NAMALWA (cell line): ENCODE results near the gene COL1A2.

ENCODE experiments used
- DNase-seq: peaks from one replicate; pipeline ENCODE4 v3.0.0-alpha.2; 2015; ENCODE audit warnings: low spot score

COL1A2 gene

DNA sequence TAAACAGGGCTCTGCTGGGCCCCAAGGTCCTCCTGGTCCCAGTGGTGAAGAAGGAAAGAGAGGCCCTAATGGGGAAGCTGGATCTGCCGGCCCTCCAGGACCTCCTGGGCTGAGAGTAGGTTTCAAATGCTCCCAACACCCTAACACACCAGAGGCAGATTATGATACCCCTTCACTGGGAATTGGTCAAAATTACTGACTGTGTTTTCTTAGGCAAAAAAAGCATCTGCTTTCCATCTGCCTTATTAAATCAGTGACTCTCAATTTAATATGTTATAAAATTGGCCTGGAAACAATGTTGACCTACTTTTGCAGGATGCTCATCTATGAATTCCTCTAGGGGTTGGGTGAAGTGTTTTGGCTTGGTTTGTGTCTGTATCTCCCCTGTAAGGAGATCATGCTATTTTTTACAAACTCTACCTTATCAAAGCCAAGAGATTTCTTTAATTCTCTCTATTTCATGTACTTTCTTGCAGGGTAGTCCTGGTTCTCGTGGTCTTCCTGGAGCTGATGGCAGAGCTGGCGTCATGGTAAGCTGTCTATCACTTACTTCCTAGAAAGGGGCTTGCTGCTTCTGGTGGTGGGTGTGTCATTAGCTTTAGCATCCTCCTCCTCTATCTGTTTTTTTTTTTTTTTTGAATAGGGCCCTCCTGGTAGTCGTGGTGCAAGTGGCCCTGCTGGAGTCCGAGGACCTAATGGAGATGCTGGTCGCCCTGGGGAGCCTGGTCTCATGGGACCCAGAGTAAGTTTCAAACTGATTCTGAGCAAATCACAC lies 15.9 kb downstream of the COL1A2 start:
- DNase-seq, result no peak

DNA sequence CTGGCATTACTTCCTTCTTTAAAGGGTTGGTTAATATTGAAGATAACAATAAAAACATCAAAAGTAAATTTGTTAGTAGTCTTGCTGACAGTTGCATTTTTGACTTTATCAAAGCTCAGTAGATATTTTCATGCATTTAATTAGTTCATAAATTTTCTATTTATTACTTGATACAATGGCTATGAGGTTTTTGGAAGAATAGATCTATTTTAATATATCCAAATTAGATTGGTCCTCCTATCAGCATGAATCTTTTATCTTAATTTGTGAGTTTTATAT lies 16.4 kb downstream of the COL1A2 start:
- DNase-seq, result no peak

DNA sequence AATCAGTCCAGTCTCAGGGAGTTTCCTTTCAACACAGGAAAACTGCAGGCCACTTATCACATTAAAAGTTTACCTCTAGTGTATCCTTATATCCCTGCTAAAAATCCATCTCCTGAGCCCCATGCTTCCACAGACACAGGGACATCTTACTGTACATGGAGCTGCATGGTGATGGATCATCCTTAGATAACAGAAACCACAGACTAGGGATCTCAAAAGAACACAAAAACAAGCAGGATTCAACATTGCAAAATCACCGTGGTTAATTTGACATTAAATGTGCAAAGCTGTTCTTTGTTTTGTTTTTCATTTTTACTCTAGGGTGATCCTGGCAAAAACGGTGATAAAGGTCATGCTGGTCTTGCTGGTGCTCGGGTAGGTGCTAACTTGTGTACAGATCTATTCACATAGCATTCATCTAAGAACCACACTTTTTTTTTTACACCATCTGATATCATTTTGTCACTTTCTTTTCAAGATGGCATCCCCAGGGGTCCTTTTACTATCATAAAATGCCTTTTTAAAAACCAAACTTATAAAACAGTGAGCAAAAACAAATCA lies 18.1 kb downstream of the COL1A2 start:
- no peak for DNase-seq

DNA sequence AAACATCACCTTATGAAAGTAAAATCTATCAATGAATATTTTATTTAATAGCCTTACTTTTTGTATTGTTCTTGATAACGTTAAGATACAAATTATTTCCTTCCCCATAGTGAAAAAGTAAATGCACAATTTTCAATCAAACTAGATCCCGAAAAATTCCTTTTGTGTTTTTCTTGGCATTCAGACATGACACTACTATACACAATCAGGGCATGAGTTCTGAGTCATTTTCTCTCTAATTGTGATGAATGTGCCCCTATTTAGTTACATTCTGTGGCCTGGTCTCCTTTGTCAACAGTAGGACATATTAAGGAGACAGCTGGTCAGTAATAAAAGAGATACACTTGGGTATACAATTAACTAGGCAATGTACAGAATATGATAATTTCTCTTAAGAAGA lies 19.8 kb downstream of the COL1A2 start:
- DNase-seq, result no peak

DNA sequence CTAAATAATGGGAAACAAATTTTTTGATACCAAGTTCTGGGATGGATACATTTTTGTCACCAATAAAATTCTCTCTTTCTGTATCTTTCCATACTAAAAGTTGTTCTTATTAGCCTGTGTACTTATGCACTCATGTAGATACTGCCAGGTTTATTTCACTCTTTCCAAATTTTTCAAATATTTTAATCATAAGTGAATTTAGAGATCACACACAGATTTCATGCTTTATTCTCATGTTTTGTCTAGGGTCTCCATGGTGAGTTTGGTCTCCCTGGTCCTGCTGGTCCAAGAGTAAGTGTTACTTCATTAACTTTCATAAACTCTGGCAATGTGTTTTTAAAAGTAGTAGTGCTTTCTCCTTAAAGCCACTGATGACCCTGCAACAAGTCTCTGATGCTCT lies 20.3 kb downstream of the COL1A2 start:
- no peak for DNase-seq

DNA sequence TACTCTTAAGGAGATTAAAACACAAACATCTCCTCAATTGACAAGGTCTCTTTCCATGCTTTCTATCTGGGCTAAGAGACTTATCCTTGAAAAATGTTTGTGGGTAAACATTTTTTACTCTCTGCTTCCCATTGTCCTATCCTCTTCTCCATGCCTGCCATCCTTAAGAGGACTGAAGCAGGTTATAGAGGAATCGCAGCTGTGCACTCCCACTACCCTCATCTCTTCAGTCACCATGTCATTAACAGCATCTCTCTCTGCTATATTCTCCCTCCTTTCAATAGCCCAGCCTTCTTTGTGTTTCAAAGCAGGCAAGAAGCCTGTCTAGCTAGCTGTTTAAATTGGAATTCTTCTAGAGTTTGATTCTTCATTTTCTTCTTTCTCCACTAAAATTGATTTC lies 22.6 kb downstream of the COL1A2 start:
- DNase-seq, result no peak

DNA sequence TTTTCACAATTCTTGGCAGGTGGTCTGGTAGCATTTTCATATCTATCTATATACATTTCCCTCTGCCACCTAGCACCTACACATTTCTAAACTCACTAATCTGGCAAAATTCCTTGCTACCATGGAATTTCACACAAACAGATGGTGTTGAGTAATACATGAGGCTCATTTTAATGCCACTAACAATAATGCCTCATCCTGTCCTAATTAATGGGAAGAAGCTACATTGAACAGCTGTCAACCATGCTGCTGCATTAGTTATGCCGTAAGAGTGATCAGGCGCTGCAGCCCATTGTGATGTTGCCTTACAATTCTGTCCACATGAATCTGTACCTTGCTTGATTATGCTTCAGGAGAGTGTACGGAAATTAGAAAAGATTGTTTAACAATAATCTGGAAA lies 23.2 kb downstream of the COL1A2 start:
- no peak for DNase-seq

DNA sequence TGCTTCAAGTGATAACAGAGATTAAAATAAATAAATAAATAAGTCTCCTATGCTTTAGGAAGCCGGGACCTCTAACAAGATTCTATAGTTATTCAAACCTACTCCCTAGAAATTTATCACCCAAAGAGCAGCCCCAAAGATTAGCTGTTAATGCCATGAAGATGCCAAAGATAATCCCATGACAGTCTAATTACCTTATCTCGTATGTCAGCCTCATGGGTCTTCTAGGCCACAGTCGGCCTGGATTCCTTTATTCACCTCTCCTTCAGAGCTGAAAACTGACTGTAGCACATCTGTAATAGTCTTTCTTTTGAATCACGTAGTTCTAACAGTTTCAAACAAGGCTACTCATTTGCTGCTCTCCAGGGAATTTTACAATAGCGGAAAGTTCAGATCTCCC lies 24.2 kb downstream of the COL1A2 start:
- DNase-seq, result no peak

DNA sequence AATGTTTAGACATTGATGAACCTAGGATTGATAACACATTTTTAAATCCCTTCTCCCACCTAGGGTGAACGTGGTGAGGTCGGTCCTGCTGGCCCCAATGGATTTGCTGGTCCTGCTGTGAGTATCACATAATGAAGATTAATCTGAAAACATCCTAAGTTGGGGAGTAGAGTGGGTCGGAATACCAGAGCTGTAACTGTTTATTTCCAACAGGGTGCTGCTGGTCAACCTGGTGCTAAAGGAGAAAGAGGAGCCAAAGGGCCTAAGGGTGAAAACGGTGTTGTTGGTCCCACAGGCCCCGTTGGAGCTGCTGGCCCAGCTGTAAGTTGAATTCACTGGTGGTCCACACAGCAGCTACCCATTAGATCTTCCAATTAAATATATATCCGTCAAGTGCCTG lies 25.6 kb downstream of the COL1A2 start:
- DNase-seq, result no peak

DNA sequence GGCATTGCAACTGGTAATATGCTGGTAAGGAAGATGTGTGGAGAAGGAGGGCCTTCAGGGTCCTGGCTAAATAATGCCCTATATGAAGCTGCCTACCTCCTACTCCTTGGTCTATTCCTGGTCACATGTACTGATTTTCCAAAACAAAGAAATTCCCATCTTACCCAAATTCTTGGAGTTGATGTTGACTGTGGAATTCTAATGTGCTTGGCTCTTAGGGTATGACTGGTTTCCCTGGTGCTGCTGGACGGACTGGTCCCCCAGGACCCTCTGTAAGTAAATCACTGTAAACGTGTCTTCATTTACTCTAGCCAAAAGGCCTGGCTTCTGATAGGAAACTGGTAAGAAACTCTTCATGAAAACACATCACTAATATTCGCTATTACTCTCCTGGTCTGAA lies 27.0 kb downstream of the COL1A2 start:
- no peak for DNase-seq

DNA sequence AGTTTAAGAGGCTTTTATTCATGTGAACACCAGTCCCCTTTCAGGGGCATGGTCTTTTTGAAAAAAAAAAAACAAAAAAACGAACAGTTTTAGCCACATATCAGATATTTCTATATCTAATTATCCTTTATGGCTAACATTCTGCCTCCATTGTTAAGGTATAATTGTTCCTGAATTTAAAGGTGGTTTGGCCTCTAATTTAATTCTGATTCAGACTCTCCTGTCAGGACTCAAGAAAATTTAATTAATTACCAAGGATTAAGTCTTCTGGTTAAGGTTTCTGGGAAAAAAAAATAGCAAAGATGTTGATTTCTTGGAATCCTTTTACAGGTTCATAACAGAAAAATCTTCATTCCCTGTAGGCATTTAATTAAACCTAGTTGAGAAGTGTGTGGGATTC lies 27.4 kb downstream of the COL1A2 start:
- no peak for DNase-seq

DNA sequence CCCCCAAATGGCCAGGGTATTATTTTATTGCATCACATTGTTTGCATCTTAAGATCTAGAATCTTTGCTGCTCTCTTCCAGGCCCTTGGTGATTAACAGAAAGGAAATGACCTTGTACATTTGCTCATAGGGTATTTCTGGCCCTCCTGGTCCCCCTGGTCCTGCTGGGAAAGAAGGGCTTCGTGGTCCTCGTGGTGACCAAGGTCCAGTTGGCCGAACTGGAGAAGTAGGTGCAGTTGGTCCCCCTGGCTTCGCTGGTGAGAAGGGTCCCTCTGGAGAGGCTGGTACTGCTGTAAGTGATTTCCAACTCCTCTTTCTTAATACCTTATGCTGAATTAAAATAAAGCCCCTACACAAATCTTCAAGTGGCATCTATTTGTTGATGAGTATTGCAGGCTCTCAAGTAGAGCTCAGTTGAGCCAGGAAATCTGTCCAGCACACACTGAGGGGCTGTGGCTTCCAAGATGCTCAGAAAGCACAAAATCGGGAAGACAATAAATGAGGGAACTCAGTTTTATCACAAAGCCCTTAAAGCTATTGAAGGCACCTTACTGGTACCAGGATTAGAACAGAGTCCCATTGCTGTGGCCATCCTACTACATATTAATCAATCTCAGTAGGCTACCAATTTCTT lies 28.2 kb downstream of the COL1A2 start:
- no peak for DNase-seq

DNA sequence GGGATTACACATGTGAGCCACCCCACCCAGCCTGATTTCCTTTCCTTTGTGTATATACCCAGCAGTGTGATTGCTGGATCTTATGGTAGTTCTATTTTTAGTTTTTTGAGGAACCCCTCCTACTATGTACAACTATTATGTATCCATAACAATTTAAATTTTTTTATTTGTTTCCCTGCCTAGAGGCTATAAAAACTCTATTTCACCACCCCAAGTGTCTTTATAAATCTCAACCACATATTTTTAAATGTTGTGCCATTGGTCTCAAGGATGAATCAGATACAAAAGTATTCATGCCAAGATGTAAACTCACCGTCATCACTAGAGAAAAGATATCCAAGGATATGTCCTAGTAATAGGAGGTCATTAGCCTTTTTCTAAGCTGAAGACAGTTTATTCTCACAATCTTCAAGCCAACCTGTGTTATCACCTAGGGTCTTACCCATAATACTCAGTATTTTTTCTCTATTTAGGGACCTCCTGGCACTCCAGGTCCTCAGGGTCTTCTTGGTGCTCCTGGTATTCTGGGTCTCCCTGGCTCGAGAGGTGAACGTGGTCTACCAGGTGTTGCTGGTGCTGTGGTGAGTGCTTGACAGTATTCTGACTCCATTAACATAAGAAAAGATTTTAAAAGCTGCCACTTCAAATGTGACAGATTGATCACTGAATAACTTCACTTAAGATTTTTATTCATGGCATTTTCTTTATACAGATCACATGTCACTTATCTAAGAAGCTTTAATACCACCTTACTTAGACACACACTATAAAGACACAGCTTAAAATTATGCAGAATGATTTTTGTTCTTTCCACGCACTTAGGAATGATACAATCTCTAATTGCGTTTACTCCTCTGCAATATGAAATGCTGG lies 29.4 kb downstream of the COL1A2 start:
- no peak for DNase-seq

DNA sequence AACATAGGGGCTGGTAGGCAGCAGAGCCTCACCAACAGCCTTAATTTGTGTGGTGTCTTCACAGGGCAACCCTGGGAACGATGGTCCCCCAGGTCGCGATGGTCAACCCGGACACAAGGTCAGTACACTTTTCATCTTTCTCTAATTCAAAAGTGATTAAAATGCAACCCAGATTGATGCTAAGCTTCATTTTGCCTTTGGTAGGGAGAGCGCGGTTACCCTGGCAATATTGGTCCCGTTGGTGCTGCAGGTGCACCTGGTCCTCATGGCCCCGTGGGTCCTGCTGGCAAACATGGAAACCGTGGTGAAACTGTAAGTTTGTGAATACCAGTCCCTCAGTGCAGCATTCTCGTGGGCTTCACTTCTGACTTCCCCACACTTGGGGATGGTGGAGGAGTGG lies 30.9 kb downstream of the COL1A2 start:
- DNase-seq, result no peak

DNA sequence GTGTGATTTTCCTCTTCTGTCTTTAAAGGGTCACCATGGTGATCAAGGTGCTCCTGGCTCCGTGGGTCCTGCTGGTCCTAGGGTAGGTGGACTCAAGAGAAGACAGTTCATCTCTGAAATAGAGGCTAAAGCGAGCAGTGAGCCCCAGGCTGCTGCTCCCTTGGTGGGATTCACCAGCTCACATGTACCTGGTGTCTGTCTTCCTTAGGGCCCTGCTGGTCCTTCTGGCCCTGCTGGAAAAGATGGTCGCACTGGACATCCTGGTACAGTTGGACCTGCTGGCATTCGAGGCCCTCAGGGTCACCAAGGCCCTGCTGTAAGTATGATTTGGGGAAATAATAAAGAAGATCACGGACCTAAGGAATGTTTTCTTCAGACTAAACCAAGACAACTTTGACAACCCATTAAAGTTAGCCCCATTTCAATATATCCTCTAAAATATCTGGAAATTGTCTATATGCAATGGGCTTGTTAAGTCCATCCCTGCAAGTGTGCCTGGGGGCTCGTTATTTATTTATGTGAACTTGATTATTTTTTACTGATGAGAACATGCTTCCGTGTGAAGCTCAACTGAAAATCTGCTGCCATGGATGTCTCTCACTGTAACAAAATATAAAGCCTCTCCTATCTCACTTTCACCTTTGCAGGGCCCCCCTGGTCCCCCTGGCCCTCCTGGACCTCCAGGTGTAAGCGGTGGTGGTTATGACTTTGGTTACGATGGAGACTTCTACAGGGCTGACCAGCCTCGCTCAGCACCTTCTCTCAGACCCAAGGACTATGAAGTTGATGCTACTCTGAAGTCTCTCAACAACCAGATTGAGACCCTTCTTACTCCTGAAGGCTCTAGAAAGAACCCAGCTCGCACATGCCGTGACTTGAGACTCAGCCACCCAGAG lies 32.5 kb downstream of the COL1A2 start:
- DNase-seq, result no peak

DNA sequence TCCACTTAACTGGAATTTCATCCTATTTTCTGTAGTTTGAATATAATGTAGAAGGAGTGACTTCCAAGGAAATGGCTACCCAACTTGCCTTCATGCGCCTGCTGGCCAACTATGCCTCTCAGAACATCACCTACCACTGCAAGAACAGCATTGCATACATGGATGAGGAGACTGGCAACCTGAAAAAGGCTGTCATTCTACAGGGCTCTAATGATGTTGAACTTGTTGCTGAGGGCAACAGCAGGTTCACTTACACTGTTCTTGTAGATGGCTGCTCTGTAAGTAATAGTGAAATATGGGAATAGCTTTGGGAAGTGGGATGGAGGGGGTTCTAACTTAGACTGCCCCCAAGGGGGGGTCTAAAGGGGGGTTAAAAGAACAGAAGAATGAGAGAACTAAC lies 34.5 kb downstream of the COL1A2 start:
- no peak for DNase-seq

DNA sequence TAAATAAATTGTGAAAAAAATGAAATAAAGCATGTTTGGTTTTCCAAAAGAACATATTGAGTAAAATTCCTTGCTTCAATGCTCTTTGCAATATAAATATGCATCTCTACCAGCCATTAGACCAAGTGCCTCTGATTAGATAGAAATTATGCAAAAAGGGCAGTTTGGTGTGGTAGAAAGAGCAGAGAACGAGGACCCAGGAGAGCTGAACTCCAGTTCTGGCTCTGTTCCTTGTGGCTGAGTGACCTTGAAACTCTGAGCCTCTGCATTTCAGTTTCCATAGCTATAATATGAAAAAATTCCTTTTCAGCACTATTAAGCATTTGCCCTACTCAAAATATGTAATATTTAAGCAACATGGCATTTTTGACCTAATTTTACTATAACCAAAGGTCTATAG lies 36.5 kb downstream of the COL1A2 start:
- DNase-seq, result no peak

DNA sequence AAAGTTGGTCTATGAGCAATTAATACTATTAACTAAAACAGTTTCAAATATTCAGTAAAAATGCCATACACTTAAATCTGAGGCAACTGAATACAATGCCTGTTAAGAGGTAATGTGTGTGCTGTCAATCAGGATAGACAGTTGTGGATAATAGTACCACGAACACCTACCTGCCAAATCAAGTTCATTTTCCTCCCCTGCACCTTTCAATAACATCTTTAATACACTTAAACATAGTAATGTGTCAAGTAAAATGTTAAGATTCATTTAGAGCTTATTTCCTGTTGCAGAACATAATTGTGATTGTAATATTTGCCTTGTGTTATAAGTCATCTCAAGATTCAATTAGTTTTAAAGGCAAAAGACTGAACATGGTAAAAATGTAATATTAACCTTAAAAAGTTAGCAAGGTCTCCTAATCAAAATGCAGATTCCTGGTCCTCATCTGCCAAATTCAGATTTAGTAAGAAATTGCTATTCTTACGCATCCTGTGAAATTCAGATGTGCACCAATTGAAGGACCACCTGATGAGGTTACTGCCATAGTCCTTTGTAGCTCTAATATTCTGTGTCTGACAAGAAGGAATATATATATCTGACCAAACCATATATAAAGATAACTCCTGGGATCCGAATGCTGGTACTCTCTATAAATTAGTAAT lies 37.1 kb downstream of the COL1A2 start:
- DNase-seq, result no peak

DNA sequence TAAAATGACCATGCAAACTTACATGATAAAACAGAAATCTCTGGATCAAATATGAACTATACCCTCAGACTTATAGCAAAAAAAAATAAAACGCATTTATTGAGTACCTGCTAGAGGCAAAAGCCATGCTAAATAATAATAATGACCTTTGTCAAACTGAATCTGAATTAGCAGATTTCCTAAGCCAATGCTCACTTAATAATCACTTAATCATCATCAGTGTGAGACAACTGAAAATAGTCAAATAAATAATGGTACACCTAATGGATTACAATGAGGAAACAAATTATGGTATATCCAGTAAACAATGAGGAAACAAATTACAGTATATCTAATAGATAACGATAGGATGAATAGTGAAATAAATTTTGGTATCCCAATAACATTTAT lies 37.6 kb downstream of the COL1A2 start:
- no peak for DNase-seq

DNA sequence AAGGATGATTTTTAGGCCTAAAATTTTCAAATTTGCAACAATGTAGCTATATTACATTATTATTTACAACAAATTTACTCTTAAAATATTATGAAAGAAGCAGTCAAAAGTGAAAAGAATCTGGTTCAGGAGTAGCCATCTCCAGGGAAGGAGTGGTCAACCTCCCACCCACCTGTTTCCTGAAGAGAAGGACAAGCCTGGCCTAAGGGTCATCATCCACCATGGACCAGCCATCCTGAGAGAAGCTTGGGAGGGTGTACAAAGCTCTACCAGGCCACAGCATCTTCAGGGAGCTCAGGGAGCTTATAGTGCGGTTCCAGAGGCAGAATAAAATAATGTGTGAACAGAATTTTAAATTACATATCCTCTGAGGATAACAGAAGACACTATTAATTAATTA lies 38.1 kb downstream of the COL1A2 start:
- DNase-seq, result no peak

DNA sequence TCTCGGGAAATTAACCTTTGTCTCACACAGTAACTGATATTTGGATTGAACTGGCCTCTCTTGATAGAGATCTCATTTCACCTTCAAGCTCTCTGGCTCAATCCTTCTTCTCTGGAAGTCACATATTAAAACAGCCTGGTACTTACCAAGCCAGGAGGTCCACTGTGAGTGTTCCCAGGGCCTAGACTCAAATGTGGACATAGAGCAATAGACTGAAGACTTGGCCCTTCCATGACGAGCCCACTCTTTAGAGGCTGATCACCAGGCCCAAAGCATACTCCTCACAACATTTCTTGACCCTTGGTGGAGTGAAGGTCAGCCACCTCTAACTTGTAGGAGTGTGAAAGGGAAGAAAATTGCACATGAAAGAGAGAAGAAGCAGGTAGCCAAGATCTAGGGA lies 38.5 kb downstream of the COL1A2 start:
- no peak for DNase-seq
